Subcutaneous abdominal adipose tissue (tissue), 5 donors: ENCODE measurements around the gene GPR34.

Experiments used
- H3K27ac ChIP-seq: one replicate; pipeline ENCODE4 v1.7.0; 2013; ENCODE audit warnings: low read depth, mild to moderate bottlenecking, inconsistent platforms, low read length, moderate library complexity
- H3K27me3 ChIP-seq, 5 donors: one replicate each; pipeline ENCODE4 v1.7.0; 2013; ENCODE audit warnings: low read length in 5 of 5, inconsistent platforms in 1 of 5; ENCODE audit not compliant: control insufficient read depth in 5 of 5, insufficient read depth in 4 of 5
- H3K36me3 ChIP-seq, 5 donors: one replicate each; pipeline ENCODE4 v1.7.0; 2013; ENCODE audit warnings: low read length in 5 of 5; ENCODE audit not compliant: control insufficient read depth in 5 of 5, insufficient read depth in 5 of 5
- H3K4me1 ChIP-seq, 5 donors: one replicate each; pipeline ENCODE4 v1.7.0; 2013; ENCODE audit warnings: low read length in 5 of 5, mild to moderate bottlenecking in 3 of 5, moderate library complexity in 1 of 5; ENCODE audit not compliant: control insufficient read depth in 5 of 5, insufficient read depth in 5 of 5
- H3K4me3 ChIP-seq, 5 donors: one replicate each; pipeline ENCODE4 v1.7.0; 2013; ENCODE audit warnings: low read length in 5 of 5, low read depth in 1 of 5
- H3K9ac ChIP-seq, 5 donors: one replicate each; pipeline ENCODE4 v1.7.0; 2013; ENCODE audit warnings: low read length in 5 of 5, mild to moderate bottlenecking in 4 of 5, moderate library complexity in 3 of 5
- H3K9me3 ChIP-seq, 5 donors: one replicate each; pipeline ENCODE4 v1.7.0; 2013; ENCODE audit warnings: low read length in 5 of 5; ENCODE audit not compliant: control insufficient read depth in 5 of 5
- donor health status: healthy.
- donor health status: healthy.
- donor health status: healthy.
- donor health status: healthy.
- donor health status: healthy.

The GPR34 gene

DNA sequence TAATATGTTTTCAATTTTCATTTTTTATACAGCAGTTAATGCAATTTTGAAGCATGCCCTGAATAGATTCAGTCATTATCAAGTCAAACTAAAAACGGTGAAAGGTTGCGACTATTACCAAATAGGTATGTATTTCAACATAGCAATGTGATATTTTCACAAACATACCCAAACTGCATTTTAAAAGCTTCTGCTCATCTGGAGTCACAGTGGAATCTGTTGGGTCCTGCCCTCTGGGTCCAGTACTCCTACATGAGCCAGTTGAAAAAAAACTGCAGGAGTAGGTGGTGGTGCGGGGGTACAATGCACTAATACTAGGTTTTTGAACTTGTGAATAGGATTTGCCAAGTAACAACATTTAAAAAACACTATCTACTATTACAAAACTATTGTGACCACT, 938 bp downstream of the GPR34 start:
- H3K27ac ChIP-seq = peak overlapping the region; percentile 58
- no peaks in the 10 kb centered on the region for H3K36me3 ChIP-seq
- H3K4me3 ChIP-seq = peak overlapping the region; percentile 27 to 55 (median 46)
- peaks cover 0 to 24% (median 9%) of the 10 kb centered on the region in 5 donors for H3K4me1 ChIP-seq
- no peaks in the 10 kb centered on the region for H3K27me3 ChIP-seq
- no peaks in the 10 kb centered on the region for H3K9me3 ChIP-seq
- peak overlapping the region in 4 of 5 donors; percentile 9 to 45 (median 38) for H3K9ac ChIP-seq

DNA sequence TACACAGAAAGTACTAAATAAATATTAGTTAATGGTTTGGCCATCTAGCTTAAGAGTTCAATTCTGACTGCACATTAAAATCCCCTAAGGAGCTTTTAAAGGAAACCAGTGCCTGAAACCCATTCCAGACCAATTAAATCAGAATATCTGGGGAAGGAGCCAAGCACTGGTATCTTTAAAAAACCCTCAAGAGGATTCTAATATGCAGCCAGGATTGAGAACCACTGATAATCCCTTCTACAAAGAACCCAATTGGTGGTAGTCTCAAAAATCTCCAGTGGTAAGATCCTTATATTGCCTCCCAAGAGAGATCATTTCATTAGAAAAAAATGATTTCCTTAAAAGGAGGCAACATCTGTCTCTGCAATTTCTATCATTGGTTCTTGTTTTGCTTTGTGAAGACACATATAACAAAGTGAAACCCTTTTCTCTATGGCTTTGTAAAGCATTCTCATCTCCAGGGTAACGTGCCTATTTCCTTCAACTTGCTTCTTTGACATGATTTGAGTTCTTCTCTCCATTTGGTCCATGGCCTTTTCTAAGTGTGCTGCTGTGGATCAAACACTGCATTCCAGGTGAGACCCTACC, 3.5 kb downstream of the GPR34 start:
- H3K4me1 ChIP-seq = peaks cover 0 to 23% (median 9%) of the 10 kb centered on the region in 5 donors
- H3K4me3 ChIP-seq = peak overlapping the region in 2 of 5 donors; percentile 30 to 34
- peaks cover 0 to 2% (median 0%) of the 10 kb centered on the region in 5 donors for H3K36me3 ChIP-seq
- no peaks in the 10 kb centered on the region for H3K27me3 ChIP-seq
- H3K9ac ChIP-seq = peak overlapping the region in 1 of 5 donors; percentile 20
- H3K9me3 ChIP-seq = no peaks in the 10 kb centered on the region
- peak overlapping the region; percentile 58 for H3K27ac ChIP-seq

DNA sequence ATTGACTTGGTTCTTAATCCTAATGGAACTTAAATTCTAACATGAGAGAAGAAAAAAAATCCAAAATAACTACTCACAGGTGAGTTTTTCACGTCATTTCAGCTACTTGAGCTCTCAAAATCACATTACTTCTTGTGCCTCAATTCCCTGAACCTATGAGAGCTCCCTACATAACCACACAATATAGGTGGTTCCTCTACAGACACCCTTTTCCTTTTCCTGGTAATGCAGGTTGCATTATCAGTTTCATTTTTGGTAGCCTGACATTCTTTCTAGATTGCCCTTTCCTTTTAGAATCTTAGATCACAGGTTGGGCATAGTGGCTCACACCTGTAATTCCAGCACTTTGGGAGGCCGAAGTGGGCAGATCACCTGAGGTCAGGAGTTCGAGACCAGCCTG, 4.3 kb downstream of the GPR34 start:
- Histone ChIP-seq H3K27me3 (no peaks in the 10 kb centered on the region), H3K9ac (peak overlapping the region in 1 of 5 donors; percentile 11), H3K9me3 (no peaks in the 10 kb centered on the region), H3K4me1 (peaks cover 0 to 20% (median 9%) of the 10 kb centered on the region in 5 donors), H3K36me3 (peaks cover 0 to 4% (median 0%) of the 10 kb centered on the region in 5 donors), H3K27ac (peak overlapping the region; percentile 35), H3K4me3 (no peak overlapping the region)

DNA sequence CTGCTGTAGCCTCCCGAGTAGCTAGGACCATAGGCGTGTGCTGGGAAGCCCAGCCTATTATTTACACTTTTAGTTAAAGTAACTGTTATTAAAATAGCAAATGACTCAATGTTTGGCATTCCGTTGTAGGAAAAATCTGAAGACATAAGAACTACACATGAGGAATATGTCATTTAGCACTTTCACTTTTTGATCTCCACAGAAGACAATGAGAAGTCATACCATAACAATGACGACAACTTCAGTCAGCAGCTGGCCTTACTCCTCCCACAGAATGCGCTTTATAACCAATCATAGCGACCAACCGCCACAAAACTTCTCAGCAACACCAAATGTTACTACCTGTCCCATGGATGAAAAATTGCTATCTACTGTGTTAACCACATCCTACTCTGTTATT, 6.7 kb downstream of the GPR34 start:
- Histone ChIP-seq H3K4me3 (no peak overlapping the region), H3K9ac (no peak overlapping the region), H3K36me3 (peaks cover 0 to 4% (median 0%) of the 10 kb centered on the region in 5 donors), H3K27ac (no peak overlapping the region), H3K4me1 (peaks cover 0 to 14% (median 9%) of the 10 kb centered on the region in 5 donors), H3K9me3 (no peaks in the 10 kb centered on the region), H3K27me3 (no peaks in the 10 kb centered on the region)

DNA sequence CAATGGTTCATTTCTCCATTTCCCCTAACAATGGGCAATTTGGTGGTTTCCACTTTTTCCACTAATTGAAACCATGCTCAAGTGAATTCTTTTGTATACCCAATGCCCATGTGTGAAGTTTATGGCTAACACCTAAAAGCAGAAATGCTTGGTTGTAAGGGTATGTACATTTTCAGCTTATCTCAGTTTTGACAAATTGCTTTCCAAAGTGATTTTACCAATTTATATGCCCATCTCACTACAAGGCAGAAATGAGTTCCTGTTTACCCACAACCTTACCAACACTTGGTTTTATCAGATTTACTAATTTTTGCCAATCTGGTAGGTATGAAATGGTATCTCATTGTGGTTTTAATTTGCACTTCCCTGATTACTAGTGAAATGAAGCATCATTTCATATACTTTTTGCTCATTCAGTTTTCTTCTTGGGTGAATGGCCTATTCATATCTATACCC, 14.8 kb downstream of the GPR34 start:
- Histone ChIP-seq H3K36me3 (no peaks in the 10 kb centered on the region), H3K4me1 (peaks cover 0 to 25% (median 8%) of the 10 kb centered on the region in 5 donors), H3K4me3 (no peak overlapping the region), H3K9ac (no peak overlapping the region), H3K9me3 (no peaks in the 10 kb centered on the region), H3K27me3 (peaks cover 0 to 3% (median 0%) of the 10 kb centered on the region in 5 donors), H3K27ac (no peak overlapping the region)

DNA sequence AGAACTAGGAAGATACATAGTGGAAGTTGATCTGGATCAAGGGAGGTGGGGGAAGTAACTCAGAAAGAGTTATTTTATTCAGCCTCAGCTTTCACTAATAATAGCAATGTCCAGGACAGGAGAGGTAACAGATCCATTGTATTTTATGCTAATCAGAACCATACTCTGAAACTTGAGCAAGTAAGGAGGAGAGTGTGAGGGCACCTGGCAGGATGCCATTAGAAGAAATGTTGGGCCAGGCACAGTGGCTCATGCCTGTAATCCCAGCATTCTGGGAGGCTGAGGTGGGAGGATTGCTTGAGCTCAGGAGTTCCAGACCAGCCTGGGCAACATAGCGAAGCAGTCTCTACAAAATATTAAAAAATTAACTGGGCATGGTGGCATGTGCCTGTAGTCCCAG, 16.3 kb downstream of the GPR34 start:
- H3K4me1 ChIP-seq = peaks cover 0 to 25% (median 8%) of the 10 kb centered on the region in 5 donors

DNA sequence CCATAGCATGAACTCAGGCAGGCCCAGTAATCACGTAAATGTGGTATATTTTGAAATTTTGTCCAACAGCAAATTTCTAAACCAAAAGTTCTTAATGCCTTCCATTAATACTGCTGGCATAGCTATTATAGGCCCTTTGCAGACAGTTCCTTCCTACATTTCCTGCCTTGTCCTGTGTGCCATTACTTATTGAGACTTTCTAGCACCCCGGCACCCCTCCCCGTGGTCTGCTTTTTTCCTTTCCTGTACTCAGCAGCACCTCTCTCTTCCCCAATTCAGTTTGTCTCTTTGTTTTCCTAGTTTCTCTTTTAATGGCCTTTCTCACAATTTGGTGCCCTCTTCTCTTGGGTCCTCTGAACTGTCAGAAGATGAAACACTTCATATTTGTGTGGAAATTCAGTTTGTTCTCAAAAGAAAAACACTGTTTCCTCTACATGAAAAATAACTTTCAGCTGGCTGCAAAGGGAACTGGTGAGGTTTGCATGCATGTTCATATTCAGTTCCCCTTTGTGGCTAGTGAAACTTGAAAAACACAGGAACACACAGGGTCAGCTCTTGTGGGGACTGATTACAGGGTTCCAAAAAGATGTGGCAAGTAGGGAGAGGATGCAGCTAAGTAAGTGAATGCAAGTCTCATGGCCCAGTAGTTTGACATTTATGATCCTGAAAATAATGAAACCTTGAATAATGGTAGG, 17.1 kb downstream of the GPR34 start:
- Histone ChIP-seq H3K9me3 (no peaks in the 10 kb centered on the region), H3K27me3 (peaks cover 0 to 3% (median 0%) of the 10 kb centered on the region in 5 donors), H3K4me3 (no peak overlapping the region), H3K36me3 (no peaks in the 10 kb centered on the region), H3K27ac (peak overlapping the region; percentile 12), H3K9ac (no peak overlapping the region), H3K4me1 (peaks cover 0 to 25% (median 8%) of the 10 kb centered on the region in 5 donors)

More for the DNA sequence above, 16.3 kb downstream of the GPR34 start:
- no peak overlapping the region for H3K9ac ChIP-seq
- no peaks in the 10 kb centered on the region for H3K36me3 ChIP-seq
- H3K9me3 ChIP-seq = no peaks in the 10 kb centered on the region
- H3K4me3 ChIP-seq = no peak overlapping the region
- H3K27ac ChIP-seq = no peak overlapping the region
- peaks cover 0 to 3% (median 0%) of the 10 kb centered on the region in 5 donors for H3K27me3 ChIP-seq

DNA sequence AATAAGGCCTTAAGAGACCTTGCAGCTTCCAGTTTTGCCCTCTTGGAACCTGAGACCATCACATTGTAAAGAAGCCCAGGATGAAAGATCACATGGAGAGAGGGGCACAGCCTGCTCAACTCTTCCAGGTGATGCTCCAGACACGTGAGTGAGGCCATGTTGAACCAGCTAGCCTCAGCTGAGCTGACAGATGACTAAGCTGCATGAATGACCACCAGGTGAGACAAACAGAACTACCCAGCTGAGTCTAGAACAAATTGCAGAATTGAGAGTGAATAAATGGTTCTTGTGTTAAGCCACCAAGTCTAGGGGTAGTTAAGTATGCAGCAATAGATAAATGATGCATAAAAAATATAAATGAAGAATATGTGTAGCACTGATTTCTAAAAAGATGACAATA, 18.4 kb downstream of the GPR34 start:
- Histone ChIP-seq H3K36me3 (no peaks in the 10 kb centered on the region), H3K4me3 (no peak overlapping the region), H3K4me1 (peaks cover 0 to 25% (median 8%) of the 10 kb centered on the region in 5 donors), H3K27ac (no peak overlapping the region), H3K9ac (no peak overlapping the region), H3K27me3 (peaks cover 0 to 3% (median 0%) of the 10 kb centered on the region in 5 donors), H3K9me3 (no peaks in the 10 kb centered on the region)

DNA sequence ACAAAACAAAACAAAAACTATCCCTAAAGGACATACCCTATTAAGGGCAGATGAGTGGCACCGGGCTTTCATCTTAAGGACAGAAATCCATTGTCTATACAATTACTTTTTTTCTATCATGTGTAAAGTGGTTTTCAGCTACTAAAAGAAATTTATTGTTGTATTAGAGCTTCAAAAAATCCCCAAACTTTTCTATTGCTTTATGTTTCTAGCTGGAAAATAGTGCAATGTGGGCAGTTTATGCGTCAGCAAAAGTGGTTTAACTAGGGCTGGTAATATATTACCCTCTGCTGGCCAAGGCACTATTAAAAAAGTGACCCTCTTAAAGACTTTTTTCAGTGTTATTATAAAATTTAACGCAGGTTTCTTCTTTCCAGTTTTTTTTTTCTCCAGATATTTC, 19.7 kb downstream of the GPR34 start:
- Histone ChIP-seq H3K4me3 (no peak overlapping the region), H3K36me3 (no peaks in the 10 kb centered on the region), H3K27ac (no peak overlapping the region), H3K9ac (no peak overlapping the region), H3K4me1 (peaks cover 0 to 25% (median 8%) of the 10 kb centered on the region in 5 donors), H3K9me3 (no peaks in the 10 kb centered on the region), H3K27me3 (peaks cover 0 to 3% (median 0%) of the 10 kb centered on the region in 5 donors)

DNA sequence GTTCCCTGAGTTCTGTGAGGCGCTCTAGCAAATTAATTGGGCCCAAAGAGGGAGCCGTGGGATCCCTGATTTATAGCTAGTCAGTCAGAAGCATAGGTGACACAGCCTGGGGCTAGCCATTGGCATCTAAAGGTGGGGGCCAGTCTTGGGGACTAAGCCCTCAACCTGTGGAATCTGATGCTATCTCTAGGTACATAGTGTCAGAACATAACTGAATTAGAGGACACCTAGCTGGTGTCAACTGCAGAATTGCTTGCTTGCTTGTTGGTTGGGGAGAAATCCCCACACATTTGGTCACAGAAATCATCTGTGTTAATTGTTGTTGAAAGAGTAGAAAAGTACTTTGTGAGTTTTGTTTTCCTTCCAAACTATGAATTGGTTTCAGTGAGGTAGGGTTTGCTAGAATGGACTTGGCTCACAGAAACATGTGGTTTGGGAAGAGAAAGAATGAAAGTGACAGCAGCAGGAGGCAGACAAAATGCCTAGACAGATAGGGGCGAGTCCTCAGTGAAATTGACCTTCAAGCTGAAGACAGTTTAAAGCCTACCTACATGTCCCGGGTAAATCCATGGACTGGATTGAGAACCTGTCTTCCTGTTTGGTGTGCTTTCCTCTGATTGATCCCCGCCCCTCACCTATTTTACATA, 22.4 kb downstream of the GPR34 start:
- Histone ChIP-seq H3K36me3 (no peaks in the 10 kb centered on the region), H3K27ac (no peak overlapping the region), H3K4me3 (no peak overlapping the region), H3K9me3 (no peaks in the 10 kb centered on the region), H3K4me1 (peaks cover 0 to 11% (median 3%) of the 10 kb centered on the region in 5 donors), H3K27me3 (peaks cover 0 to 3% (median 0%) of the 10 kb centered on the region in 5 donors), H3K9ac (no peak overlapping the region)
